Measurements from ENCODE around the gene ACKR3.

The ACKR3 gene

DNA sequence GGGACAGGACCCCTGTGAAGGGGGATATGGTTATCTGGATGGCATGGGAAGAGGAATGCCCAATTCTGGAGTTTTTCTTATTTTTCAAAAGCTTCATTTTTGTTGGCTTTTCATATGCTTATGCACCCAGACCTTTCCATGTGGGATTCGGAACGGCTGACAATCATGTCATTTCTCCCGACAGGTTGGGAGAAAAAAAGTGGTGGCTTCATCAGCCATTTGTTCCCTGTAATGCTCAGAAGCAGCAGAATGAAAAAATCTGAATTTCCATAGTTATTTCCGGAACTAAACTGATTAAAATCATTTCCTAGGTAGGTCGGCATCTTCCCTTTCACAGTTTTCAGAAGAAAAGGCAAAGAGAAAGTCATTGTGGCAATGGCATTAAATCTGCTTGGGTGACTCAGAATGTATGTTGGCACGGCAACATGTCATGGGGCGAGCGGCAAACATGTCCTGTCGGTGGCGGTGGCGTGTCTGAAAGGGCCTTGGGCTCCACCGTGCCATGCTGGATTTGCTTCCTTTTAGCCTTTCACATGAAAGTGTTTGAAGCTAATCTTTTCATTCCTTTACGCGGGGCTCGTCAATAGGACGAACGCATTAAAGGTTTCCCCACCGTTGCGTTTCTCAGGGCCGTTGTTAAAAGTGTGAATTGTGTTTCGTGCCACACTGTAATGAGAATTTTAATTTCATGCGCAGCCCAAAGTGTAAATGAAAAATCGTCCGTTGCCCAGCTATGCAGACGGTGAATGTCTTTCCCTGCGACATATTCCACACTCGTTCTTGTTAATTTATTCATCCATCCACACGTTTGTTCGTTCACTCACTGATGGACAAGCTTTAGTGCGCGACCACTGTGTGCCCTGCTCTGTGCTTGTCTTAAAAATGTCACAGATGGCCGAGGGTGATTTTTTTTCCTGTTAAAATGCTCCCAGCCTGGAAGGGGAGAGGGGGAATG is 18.5 kb downstream of the ACKR3 start:
- no peak for DNase-seq

DNA sequence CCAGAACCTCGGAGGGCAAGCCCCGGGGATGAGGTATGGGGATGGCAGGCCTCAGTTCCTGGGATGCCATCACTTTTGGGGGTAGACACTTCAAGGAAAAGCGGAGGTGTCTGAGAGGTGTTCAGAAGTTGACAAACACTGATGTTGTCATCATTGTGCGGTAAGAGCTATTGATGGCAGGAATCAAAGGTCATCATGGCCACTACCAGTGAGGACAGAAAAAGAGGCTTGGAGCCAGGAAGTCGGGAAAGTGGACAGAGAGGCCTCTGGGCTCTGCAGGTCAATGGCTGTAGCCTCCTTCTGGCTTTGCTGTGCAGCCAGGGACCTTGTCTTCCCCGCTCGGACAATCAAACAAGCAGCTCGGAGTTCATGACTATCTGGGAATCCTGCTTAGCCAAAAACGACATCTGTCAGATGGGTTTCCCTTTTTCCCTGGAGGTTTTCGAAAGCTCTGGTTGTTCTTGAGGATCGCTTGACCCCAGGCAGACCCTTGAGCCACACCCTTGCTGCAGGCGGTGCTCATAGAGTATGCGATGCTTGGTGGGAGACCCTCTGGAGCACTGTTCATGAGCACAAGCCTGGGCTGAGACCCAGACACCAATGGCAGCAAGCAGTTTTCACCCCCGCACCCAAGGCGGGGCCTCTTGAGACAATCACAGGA is 19.4 kb downstream of the ACKR3 start:
- no peak for DNase-seq

- no peak for DNase-seq
Observed at GRCh38 chr2:236590846-236591245, 21.2 kb downstream of the ACKR3 start.

DNA sequence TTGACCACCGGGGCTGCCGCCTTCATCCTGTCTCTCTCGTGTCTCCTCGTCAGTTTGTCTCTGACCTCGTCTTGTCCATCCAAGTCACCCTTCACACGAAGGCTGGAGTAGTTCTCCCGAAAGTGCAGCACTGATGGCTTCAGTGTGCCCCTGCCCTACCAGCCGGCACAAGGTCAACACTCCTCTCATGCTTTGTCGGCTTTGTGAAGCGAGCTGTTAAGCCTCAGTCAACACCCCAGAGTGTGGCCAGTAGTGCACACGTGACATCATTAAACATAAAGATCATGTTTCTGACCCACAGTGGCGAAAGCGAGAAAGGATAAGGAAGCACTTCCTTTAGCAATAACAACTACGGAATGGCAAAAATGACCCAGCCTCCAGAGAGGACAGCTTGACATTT is 23.2 kb downstream of the ACKR3 start:
- no peak for DNase-seq

GRCh38 chr2:236593531-236593930 is 23.9 kb downstream of the ACKR3 start:
- no peak for DNase-seq

DNA sequence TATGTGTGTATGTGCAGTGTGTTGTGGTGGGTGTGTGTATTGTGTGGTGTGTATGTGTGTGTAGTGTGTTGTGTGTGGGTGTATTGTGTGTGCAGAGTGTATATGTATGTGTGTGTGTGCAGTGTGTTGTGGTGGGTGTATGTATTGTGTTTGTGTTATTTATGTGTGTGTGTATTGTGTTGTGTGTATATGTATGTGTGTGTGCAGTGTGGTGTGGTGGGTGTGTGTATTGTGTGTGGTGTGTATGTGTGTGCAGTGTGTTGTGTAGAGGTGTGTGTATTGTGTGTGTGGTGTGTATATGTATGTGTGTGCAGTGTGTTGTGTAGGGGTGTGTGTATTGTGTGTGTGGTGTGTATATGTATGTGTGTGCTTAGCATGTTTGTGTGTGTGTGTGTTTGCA is 24.3 kb downstream of the ACKR3 start:
- no peak for DNase-seq

DNA sequence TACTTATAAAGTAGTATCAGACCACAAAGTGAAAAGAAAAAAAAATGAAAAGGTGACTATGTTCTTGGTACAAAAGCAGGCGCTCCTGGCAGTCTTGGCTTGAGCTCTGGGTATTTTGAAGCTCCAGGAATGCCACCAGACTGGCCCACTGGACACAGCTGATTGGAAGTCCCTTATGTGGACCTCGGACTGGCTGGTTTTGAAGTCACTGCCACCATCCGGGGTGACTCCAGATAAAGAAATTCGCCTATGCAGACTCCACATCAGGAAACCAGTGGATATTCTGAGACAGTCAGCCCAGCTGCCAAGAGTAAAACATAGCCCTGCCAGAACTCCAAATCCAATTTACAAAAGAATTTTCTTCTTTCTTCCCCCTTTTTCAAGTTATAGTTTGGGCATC is 28.0 kb downstream of the ACKR3 start:
- DNase-seq = no peak

DNA sequence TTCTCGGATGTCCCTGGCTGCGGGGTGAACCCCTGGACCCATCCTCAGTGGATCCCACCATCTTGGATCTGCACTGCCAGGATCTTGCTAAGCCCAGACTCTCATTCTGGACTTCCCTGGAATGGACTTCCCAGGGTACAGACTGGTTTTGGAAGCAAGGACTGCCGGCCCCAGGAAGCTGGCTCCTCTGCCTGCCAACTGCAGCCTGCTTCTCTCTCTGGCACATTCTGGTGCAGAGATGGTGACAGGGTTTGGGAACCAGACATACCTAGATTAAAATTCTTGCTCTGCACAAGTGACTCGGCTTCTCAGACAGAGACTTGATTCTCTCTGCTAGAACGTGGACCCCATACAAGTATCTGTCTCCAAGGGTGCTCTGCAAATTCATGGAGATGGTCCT is 29.4 kb downstream of the ACKR3 start:
- DNase-seq = no peak

DNA sequence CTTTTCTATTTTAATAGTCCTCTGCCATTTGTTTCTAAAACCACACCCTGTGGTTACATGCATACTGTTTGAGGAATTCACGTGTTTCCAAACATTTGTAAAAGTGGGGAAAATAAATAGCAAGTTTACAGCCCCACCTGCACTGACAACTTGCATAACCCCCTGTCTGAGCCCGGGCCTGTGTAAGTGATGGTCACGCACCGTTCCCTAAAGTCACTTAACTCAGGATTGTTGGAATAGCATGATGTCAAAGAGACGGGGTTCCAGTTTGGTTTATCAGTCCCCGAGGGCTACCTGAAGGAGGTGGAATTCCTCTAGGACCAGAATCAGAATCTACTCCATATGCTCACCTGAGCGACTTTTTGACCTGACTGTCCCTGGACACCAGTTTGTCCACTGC is 30.5 kb downstream of the ACKR3 start:
- DNase-seq = no peak

DNA sequence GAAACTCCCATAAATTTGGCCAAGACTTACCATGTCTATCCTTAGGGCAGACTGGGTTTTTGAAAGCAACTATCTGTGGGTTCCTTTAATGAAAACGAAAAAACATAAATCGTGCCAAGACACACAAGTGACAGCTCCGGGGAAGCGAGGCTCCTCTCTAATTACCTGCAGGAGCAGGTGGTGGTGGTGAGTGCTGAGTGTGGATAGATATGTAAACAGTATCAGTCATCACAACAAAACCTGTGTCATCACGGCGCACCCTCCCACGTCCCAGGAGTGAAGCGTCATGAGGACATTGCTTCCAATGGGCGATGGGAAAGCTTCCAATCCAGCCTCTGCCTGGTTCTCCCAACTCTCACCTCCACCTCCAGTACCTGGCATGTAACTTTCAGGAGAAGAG is 31.3 kb downstream of the ACKR3 start:
- DNase-seq = no peak

DNA sequence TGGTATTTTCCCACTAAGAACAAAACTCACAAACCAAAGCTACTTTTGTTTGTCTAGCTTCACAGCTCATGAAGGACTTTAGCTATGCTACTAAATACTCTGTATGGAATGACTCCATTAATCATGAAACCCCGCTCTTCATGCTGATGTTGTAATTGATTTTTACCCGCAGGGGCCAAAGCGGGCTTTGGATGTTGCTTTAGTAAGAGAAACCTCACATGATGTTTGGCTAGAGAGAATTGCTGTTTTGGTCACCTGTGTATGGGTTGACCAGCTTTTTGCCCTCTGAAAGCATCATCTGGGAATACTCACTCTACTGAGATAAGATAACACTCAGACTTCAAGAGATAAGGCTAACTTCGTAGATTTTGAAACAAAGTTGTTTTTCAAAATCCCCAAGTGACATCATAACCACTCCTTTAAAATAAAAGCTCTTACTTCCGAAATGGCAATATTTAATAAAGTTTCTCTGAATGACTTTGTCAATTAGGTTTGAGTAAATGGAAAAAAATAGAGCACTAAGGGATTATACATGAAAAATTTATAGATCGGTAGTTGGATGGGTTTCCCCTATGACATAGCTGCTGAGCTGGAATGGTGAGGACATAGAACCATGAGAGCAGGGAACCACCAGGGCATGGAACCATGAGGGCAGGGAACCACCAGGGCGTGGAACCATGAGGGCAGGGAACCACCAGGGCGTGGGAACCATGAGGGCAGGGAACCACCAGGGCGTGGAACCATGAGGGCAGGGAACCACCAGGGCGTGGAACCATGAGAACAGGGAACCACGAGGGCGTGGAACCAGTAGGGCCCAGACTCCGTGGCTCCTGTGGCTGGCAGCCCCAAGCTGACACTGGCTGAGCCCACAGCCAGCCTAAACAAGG is 31.9 kb downstream of the ACKR3 start:
- no peak for DNase-seq

DNA sequence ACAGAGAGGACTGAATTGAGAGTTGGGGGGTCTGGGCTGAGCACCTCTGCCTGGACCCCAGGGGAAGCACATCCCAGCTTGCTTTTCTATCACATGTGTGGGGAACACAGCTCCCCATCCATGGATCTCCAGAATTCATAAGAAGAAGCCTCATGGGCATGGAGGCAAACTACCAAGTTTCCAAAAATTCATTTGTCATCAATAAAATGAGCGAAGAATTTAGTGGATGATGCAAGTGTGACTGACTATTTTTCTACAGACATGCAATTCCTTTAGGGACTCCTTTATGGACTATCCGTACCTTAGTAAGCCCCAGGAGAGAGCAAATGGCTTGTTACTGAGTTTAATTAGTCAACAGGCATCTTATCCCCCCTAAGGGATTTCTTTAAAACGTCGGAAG is 33.1 kb downstream of the ACKR3 start:
- no peak for DNase-seq

GRCh38 chr2:236603361-236604015 is 33.9 kb downstream of the ACKR3 start:
- no peak for DNase-seq

- DNase-seq = no peak
Observed at GRCh38 chr2:236604575-236605344, 35.1 kb downstream of the ACKR3 start.

- no peak for DNase-seq
Observed at GRCh38 chr2:236605345-236605734, 35.7 kb downstream of the ACKR3 start.

DNA sequence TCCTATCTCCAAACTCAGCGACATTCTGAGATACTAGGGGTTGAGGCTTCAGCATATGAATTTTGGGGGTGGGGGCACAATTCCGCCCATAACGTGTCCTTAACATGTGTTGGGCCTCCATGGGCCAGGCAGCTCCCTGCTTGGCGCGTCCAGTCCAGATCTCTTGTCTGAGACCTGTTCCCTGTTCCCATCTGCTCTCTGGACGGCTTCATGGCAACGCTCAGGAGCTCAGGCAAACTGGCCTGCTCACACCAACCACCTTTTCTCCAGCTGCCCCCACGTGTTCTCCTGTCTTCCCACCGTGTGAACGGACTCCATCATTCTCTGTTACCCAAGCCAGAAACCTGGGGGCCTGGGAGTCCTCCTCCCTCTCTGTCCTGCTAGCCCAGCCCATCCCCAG is 36.4 kb downstream of the ACKR3 start:
- DNase-seq = no peak

- peak; percentile 70 for DNase-seq
Observed at GRCh38 chr2:236607471-236608187, 38.0 kb downstream of the ACKR3 start.

- peak; percentile 65 for DNase-seq
Observed at GRCh38 chr2:236608188-236608525, 38.5 kb downstream of the ACKR3 start.

DNA sequence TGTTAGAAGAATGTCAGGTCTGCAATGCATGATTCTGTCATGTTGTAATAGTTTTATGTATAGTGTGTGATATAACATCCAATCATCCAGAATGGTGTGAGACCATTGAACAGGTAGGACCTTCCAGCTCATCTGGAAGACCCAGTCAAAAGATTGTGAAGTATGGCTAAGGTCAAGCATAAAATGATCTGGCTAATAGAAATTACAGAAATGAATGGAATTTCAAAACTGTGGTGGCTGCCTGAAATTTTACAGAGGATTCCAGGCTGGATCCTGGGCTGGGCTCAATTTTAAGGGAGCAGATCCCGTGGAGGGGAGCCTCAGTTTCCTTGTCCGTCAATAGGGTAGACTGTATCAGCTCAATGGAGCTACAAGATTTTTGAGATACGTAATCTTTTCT is 39.1 kb downstream of the ACKR3 start:
- peak; percentile 23 for DNase-seq

DNA sequence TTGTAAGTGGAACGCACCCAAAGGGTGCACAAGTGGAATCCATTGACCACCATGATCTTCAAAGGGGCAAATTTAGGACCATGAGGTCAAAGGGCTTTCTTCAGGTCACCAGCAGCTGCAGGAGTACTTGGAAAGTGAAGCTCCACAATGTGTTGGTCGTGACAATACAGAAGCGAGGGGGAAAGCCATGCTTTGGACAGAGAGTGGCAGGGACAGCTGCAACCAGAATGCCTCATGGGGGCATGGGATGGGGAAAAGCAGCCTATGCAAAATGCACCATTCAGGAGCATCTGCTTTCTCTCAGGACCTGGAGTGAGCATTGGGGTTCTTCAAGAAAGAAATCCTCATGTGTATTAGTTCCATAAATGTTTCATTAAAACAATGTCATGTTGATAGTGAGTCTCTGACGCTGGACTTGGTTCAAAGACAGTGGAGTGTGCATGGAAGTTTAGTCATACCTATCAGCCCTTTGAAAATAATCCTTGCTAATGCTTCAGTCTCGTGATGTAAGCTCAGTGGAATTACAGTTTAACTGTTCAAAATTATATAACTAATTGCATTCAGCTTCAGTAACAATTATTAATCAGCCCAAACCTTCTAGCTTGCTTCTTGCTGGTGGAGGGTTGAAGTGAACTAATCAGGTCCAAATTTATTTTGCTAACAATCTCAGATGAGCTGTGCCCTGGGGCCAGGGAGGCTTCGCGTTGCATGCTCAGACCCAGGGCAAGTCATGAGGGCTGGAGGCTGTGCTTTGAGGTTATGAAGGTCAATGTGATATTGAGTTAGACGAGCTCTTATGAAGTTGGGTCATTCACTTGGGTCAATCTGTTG is 41.6 kb downstream of the ACKR3 start:
- peak; percentile 74 for DNase-seq

- DNase-seq = no peak
Observed at GRCh38 chr2:236612737-236613136, 43.1 kb downstream of the ACKR3 start.
